ENCODE data around the gene TMX3.

Gene TMX3

DNA sequence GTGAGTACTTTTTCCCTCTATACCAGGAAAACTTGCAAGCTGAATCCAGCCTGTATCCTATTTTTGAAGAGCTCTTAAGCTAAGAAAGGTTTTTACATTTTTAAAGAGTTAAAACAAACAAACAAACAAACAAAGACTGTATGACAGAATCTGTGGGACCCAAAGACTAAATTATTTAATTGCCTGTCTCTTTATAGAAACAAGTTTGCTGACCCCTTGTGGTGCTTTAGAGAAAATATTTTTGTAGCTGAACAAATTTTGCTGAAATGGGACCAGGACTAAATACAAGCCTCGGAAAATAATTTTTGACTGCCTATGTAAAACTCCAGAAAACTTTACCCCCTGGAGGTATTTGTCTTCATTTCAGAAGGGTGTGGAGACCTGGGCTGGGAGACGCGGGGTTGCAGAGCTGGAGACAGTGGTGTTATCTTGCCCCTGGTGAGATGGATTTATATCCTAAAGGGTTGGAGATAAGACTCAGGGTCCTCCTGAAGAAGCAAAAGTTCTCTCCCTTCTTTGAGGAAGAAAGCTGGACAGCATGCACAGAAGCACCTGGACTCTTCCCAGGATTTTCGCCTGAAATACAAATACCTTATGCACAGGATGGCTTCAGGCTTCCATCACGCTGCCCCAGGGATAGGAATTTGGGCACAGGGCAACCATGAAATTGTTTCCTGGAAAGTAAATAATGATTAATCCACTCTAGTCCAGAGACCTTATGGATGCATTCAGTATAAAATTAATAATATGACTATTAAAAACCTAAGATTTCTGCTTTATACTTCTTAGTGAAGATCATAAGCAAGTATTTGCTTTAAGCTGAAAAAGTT is 54.3 kb downstream of the TMX3 start:
- no peaks in the 10 kb centered on the region for H3K79me2 ChIP-seq (ENCODE audit: control insufficient read depth, low read length)
- no peaks in the 10 kb centered on the region for H4K20me1 ChIP-seq (ENCODE audit: control insufficient read depth, insufficient read depth, low read depth, low read length)
- no peak for TF ChIP-seq EZH2phosphoT487 (IDR thresholded peaks at IDR 0.05; ENCODE audit: borderline replicate concordance, low read length)
- TF ChIP-seq, protein P1, sequence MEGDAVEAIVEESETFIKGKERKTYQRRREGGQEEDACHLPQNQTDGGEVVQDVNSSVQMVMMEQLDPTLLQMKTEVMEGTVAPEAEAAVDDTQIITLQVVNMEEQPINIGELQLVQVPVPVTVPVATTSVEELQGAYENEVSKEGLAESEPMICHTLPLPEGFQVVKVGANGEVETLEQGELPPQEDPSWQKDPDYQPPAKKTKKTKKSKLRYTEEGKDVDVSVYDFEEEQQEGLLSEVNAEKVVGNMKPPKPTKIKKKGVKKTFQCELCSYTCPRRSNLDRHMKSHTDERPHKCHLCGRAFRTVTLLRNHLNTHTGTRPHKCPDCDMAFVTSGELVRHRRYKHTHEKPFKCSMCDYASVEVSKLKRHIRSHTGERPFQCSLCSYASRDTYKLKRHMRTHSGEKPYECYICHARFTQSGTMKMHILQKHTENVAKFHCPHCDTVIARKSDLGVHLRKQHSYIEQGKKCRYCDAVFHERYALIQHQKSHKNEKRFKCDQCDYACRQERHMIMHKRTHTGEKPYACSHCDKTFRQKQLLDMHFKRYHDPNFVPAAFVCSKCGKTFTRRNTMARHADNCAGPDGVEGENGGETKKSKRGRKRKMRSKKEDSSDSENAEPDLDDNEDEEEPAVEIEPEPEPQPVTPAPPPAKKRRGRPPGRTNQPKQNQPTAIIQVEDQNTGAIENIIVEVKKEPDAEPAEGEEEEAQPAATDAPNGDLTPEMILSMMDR (IDR thresholded peaks at IDR 0.05; ENCODE audit: low read depth, low read length, poor library complexity, severe bottlenecking), result peak; percentile 65
- no peaks in the 10 kb centered on the region for H3K4me1 ChIP-seq (ENCODE audit: control insufficient read depth, low read length)
- H3K4me2 ChIP-seq (ENCODE audit: low read length), result no peak overlapping the region
- no peak overlapping the region for H3K4me3 ChIP-seq (ENCODE audit: low read length)
- H3K27me3 ChIP-seq (ENCODE audit: control insufficient read depth, low read length), result no peaks in the 10 kb centered on the region; the same call in 1 of the 2 replicates
- H3K9me2 ChIP-seq (replicated peaks; ENCODE audit: control insufficient read depth, low read length), result no peaks in the 10 kb centered on the region
- no peaks in the 10 kb centered on the region for H3K36me3 ChIP-seq (ENCODE audit: control insufficient read depth, low read length)
- H3K9me3 ChIP-seq (ENCODE audit: control insufficient read depth, insufficient read depth, low read length), result no peaks in the 10 kb centered on the region
- no peaks in the 10 kb centered on the region for H3F3A ChIP-seq (ENCODE audit: control insufficient read depth, insufficient read depth)
- no peak overlapping the region for H3K27ac ChIP-seq (ENCODE audit: low read depth, low read length)

DNA sequence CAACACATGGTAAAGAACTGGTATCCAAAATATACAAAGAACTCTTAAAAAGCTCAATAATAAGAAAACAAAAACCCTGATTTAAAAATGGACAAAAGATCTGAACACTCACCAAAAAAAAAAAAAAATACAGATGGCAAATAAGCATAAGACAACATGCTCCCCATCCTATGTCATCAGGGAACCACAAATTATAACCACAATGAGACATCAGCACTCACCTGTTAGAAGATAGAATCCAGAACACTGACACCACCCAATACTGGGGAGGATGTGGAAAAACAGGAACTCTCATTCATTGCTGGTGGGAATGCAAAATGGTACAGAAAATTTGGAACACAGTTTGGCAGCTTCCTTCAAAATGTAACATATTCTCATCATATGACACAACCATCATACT is 66.7 kb downstream of the TMX3 start:
- H3K9me3 ChIP-seq (ENCODE audit: control insufficient read depth, insufficient read depth, low read length), result no peaks in the 10 kb centered on the region
- H3K36me3 ChIP-seq (ENCODE audit: control insufficient read depth, low read length), result no peaks in the 10 kb centered on the region
- no peak overlapping the region for H3K27ac ChIP-seq (ENCODE audit: low read depth, low read length)
- H3K9me2 ChIP-seq (replicated peaks; ENCODE audit: control insufficient read depth, low read length), result no peaks in the 10 kb centered on the region
- no peaks in the 10 kb centered on the region for H3F3A ChIP-seq (ENCODE audit: control insufficient read depth, insufficient read depth)
- no peaks in the 10 kb centered on the region; the same call in 1 of the 2 replicates for H3K4me1 ChIP-seq (ENCODE audit: control insufficient read depth, low read length)
- no peak overlapping the region for H3K4me2 ChIP-seq (ENCODE audit: low read length)
- TF ChIP-seq, protein P1 (IDR thresholded peaks at IDR 0.05; ENCODE audit: low read depth, low read length, poor library complexity, severe bottlenecking), result no peak
- no peak for TF ChIP-seq EZH2phosphoT487 (IDR thresholded peaks at IDR 0.05; ENCODE audit: borderline replicate concordance, low read length)
- no peaks in the 10 kb centered on the region; the same call in 1 of the 2 replicates for H3K27me3 ChIP-seq (ENCODE audit: control insufficient read depth, low read length)
- no peaks in the 10 kb centered on the region for H4K20me1 ChIP-seq (ENCODE audit: control insufficient read depth, insufficient read depth, low read depth, low read length)
- H3K4me3 ChIP-seq (ENCODE audit: low read length), result no peak overlapping the region
- H3K79me2 ChIP-seq (ENCODE audit: control insufficient read depth, low read length), result no peaks in the 10 kb centered on the region

- no peaks in the 10 kb centered on the region for H3K79me2 ChIP-seq (ENCODE audit: control insufficient read depth, low read length)
- no peaks in the 10 kb centered on the region for H3K9me2 ChIP-seq (replicated peaks; ENCODE audit: control insufficient read depth, low read length)
- no peak overlapping the region for H3K27ac ChIP-seq (ENCODE audit: low read depth, low read length)
- H3K4me2 ChIP-seq (ENCODE audit: low read length), result no peak overlapping the region; the same call in 1 of the 2 replicates
- no peaks in the 10 kb centered on the region; the same call in 1 of the 2 replicates for H3K9me3 ChIP-seq (ENCODE audit: control insufficient read depth, insufficient read depth, low read length)
- H3K36me3 ChIP-seq (ENCODE audit: control insufficient read depth, low read length), result no peaks in the 10 kb centered on the region
- H3K27me3 ChIP-seq (ENCODE audit: control insufficient read depth, low read length), result no peaks in the 10 kb centered on the region
- H4K20me1 ChIP-seq (ENCODE audit: control insufficient read depth, insufficient read depth, low read depth, low read length), result no peaks in the 10 kb centered on the region
- H3K4me3 ChIP-seq (ENCODE audit: low read length), result no peak overlapping the region
- peaks cover 15% of the 10 kb centered on the region for H3K4me1 ChIP-seq (ENCODE audit: control insufficient read depth, low read length)
- no peaks in the 10 kb centered on the region for H3F3A ChIP-seq (ENCODE audit: control insufficient read depth, insufficient read depth)
- no peak for TF ChIP-seq EZH2phosphoT487 (IDR thresholded peaks at IDR 0.05; ENCODE audit: borderline replicate concordance, low read length)
- TF ChIP-seq, protein P1 (IDR thresholded peaks at IDR 0.05; ENCODE audit: low read depth, low read length, poor library complexity, severe bottlenecking), result no peak
Measured at GRCh38 chr18:68642003-68642402, 72.9 kb downstream of the TMX3 start.
